Memory B cell (primary cell): ENCODE measurements around the gene PAX8.

ENCODE experiments used
- ATAC-seq: fragments of 150-1000 bp; cut with Tn5 transposase; 2 replicates; pipeline ENCODE4 v1.10.0; 2021; ENCODE audit warnings: low read depth, mild to moderate bottlenecking, moderate library complexity
- DNase-seq, 2 donors: peaks; one replicate each; pipeline ENCODE4 v3.0.0; 2022; ENCODE audit warnings: low spot score in 2 of 2
- H3K27ac Mint-ChIP-seq: one replicate; pipeline ENCODE4 v1.8.0; 2022; ENCODE audit warnings: mild to moderate bottlenecking, moderate library complexity, mixed read lengths
- H3K27me3 Mint-ChIP-seq: one replicate; pipeline ENCODE4 v1.8.0; 2022; ENCODE audit warnings: mixed read lengths
- H3K36me3 Mint-ChIP-seq: one replicate; pipeline ENCODE4 v1.8.0; 2022; ENCODE audit warnings: mild to moderate bottlenecking, mixed read lengths
- H3K4me1 Mint-ChIP-seq: one replicate; pipeline ENCODE4 v1.8.0; 2022; ENCODE audit warnings: mixed read lengths
- H3K4me3 Mint-ChIP-seq: one replicate; pipeline ENCODE4 v1.8.0; 2022; ENCODE audit warnings: mild to moderate bottlenecking, moderate library complexity, mixed read lengths
- H3K9me3 Mint-ChIP-seq: one replicate; pipeline ENCODE4 v1.8.0; 2022; ENCODE audit warnings: mixed read lengths

PAX8 gene

GRCh38 chr2:113198048-113198789 is 80.5 kb downstream of the PAX8 start:
- Mint-ChIP-seq H3K9me3 (no peaks in the 10 kb centered on the region), H3K4me3 (peak overlapping the region; percentile 14), H3K27ac (no peak overlapping the region), H3K27me3 (no peaks in the 10 kb centered on the region), H3K36me3 (peaks cover 16% of the 10 kb centered on the region), H3K4me1 (peaks cover 9% of the 10 kb centered on the region)
- ATAC-seq (no peak), DNase-seq (no peak)

DNA sequence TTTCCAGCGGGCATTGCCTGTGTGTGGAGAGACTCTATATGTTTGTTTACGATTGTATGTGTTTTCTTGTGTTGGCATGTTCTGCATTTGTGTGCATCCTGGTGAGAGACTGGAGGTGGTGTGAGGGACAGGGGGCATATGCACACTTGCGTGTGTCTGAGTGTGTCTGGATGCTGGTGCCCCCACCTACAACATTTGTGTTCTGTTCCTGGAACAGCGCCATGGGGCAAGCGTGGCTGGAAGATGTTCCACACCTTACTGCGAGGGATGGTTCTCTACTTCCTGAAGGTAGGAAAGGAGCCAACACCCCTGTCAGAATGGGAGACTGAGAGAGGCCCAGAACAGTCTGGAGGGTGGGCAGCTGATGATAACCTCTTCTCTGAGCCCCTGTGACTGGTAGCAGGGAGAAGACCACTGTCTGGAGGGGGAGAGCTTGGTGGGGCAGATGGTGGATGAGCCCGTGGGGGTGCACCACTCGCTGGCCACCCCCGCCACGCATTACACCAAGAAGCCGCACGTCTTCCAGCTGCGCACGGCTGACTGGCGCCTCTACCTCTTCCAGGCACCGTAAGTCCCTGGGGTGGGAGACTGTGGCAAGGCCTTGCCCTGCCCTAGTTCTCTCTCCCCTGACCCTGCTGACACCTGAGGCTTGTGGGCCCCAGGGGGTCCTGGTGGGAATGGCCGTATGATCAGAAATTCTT is 81.2 kb downstream of the PAX8 start:
- H3K4me1 Mint-ChIP-seq, result peaks cover 8% of the 10 kb centered on the region
- no peaks in the 10 kb centered on the region for H3K27me3 Mint-ChIP-seq
- H3K9me3 Mint-ChIP-seq, result no peaks in the 10 kb centered on the region
- no peak for ATAC-seq
- peak overlapping the region; percentile 14 for H3K4me3 Mint-ChIP-seq
- no peak overlapping the region for H3K27ac Mint-ChIP-seq
- H3K36me3 Mint-ChIP-seq, result peaks cover 20% of the 10 kb centered on the region
- no peak for DNase-seq

DNA sequence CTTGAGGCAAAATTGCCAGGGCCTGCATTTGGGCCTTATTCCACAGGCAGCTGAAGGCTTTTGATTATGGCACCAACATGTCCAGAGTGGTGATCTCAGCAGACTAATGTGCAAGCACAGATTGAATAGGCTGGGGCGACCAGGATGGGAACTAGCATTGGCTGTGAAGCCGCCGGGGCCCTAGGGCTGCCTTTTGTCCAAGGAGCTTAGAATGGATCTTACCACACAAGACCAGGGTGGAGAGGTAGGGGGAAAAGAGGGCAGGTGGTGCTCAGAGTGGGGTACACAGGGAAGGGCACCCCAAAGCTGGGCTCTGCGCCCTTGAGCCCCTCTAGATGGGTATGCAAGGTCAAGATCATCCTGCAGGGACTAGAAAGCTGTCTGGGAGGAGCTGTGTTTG is 81.9 kb downstream of the PAX8 start:
- DNase-seq (no peak), ATAC-seq (no peak)
- H3K27ac Mint-ChIP-seq, result no peak overlapping the region
- no peaks in the 10 kb centered on the region for H3K27me3 Mint-ChIP-seq
- no peaks in the 10 kb centered on the region for H3K9me3 Mint-ChIP-seq
- H3K4me1 Mint-ChIP-seq, result peaks cover 6% of the 10 kb centered on the region
- H3K4me3 Mint-ChIP-seq, result no peak overlapping the region
- peaks cover 20% of the 10 kb centered on the region for H3K36me3 Mint-ChIP-seq

DNA sequence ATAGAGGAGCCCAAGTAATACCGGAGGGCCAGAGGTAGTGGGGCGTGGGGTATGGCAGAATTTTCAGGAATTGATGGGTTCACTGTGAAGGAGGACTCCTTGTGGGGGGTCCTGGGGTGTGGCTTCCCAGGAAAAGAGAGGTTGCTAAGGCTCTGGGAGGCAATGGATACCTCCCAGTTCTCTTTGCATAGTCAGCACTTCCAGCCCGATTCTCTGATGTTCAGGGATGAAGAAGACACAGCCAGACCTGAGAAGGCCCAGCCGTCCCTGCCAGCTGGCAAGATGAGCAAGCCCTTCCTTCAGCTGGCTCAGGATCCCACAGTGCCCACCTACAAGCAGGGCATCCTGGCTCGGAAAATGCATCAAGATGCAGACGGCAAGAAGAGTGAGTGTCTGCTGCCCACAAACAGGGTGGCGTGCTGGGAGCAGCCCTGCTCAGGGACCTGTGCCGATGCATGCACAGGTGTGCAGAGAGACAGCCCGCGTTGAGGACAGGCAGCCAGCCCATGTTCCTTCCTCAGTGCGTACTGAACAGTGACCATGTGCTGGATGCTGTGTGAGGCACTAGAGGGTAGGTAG is 82.7 kb downstream of the PAX8 start:
- peaks cover 6% of the 10 kb centered on the region for H3K4me1 Mint-ChIP-seq
- no peak for DNase-seq
- H3K27me3 Mint-ChIP-seq, result no peaks in the 10 kb centered on the region
- peaks cover 22% of the 10 kb centered on the region for H3K36me3 Mint-ChIP-seq
- H3K27ac Mint-ChIP-seq, result peak overlapping the region; percentile 63
- H3K4me3 Mint-ChIP-seq, result no peak overlapping the region
- ATAC-seq, result no peak
- H3K9me3 Mint-ChIP-seq, result no peaks in the 10 kb centered on the region

- ATAC-seq (no peak), DNase-seq (no peak)
- H3K9me3 Mint-ChIP-seq, result no peaks in the 10 kb centered on the region
- no peak overlapping the region for H3K4me3 Mint-ChIP-seq
- H3K27me3 Mint-ChIP-seq, result no peaks in the 10 kb centered on the region
- H3K4me1 Mint-ChIP-seq, result peaks cover 20% of the 10 kb centered on the region
- H3K36me3 Mint-ChIP-seq, result peaks cover 25% of the 10 kb centered on the region
- peak overlapping the region; percentile 19 for H3K27ac Mint-ChIP-seq
These were observed 86.1 kb downstream of the PAX8 start for GRCh38 chr2:113192459-113193100.

- Mint-ChIP-seq H3K36me3 (peaks cover 30% of the 10 kb centered on the region), H3K4me1 (peaks cover 33% of the 10 kb centered on the region)
These were observed 87.8 kb downstream of the PAX8 start for GRCh38 chr2:113190871-113191270.

GRCh38 chr2:113187771-113188170 is 91.0 kb downstream of the PAX8 start:
- ATAC-seq (no peak), DNase-seq (no peak)
- Mint-ChIP-seq H3K4me1 (peaks cover 42% of the 10 kb centered on the region), H3K4me3 (no peak overlapping the region), H3K36me3 (peaks cover 28% of the 10 kb centered on the region), H3K27me3 (no peaks in the 10 kb centered on the region), H3K9me3 (no peaks in the 10 kb centered on the region), H3K27ac (peak overlapping the region; percentile 77)

More at GRCh38 chr2:113190871-113191270, 87.8 kb downstream of the PAX8 start:
- Mint-ChIP-seq H3K27me3 (no peaks in the 10 kb centered on the region), H3K9me3 (no peaks in the 10 kb centered on the region), H3K27ac (peak overlapping the region; percentile 24), H3K4me3 (no peak overlapping the region)
- ATAC-seq (no peak), DNase-seq (no peak)

- Mint-ChIP-seq H3K27me3 (no peaks in the 10 kb centered on the region), H3K27ac (peak overlapping the region; percentile 77), H3K9me3 (no peaks in the 10 kb centered on the region), H3K36me3 (peaks cover 23% of the 10 kb centered on the region), H3K4me3 (no peak overlapping the region), H3K4me1 (peaks cover 48% of the 10 kb centered on the region)
- ATAC-seq (no peak), DNase-seq (no peak)
These were observed 92.3 kb downstream of the PAX8 start for GRCh38 chr2:113186433-113186796.

DNA sequence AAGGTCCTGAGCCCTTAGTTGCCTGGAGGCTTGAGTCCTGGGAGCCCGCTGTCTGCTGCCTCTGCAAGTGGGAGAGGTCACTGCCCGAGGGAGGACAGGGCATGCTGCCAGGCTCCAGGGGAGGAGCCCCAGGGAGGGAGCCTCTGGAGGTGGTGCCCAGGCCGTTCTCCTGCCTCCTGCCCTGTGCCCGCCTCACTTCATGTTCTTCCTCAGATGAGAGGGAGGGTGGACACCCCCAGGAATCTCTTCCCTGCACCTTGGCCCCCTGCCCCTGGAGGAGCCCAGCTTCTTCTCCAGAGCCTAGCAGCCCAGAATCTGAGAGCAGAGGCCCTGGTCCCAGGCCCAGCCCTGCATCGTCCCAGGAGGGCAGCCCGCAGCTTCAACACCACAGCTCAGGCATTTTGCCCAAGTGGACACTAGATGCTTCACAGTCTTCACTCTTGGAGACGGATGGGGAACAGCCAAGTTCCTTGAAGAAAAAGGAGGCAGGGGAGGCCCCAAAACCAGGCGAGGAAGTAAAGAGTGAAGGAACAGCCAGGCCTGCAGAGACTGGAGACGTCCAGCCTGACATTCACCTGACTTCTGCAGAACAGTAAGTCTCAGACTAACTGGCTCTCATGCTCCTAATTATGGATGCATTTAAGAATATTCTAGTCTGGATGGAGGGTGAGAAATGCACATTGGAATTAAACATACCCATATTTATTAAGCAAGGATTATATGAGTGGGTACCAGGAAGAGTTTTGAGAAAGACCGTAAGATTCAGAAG is 92.9 kb downstream of the PAX8 start:
- Mint-ChIP-seq H3K27me3 (no peaks in the 10 kb centered on the region), H3K36me3 (peaks cover 23% of the 10 kb centered on the region), H3K4me3 (no peak overlapping the region), H3K9me3 (no peaks in the 10 kb centered on the region), H3K27ac (peak overlapping the region; percentile 77), H3K4me1 (peaks cover 49% of the 10 kb centered on the region)
- DNase-seq, result no peak
- ATAC-seq, result no peak

GRCh38 chr2:113184531-113185230 is 94.0 kb downstream of the PAX8 start:
- DNase-seq (no peak), ATAC-seq (no peak)
- no peak overlapping the region for H3K4me3 Mint-ChIP-seq
- H3K36me3 Mint-ChIP-seq, result peaks cover 25% of the 10 kb centered on the region
- no peaks in the 10 kb centered on the region for H3K9me3 Mint-ChIP-seq
- peaks cover 52% of the 10 kb centered on the region for H3K4me1 Mint-ChIP-seq
- no peaks in the 10 kb centered on the region for H3K27me3 Mint-ChIP-seq
- H3K27ac Mint-ChIP-seq, result peak overlapping the region; percentile 62

- no peak overlapping the region for H3K4me3 Mint-ChIP-seq
- peaks cover 23% of the 10 kb centered on the region for H3K36me3 Mint-ChIP-seq
- DNase-seq (no peak), ATAC-seq (no peak)
- H3K9me3 Mint-ChIP-seq, result no peaks in the 10 kb centered on the region
- H3K27ac Mint-ChIP-seq, result peak overlapping the region; percentile 12
- H3K4me1 Mint-ChIP-seq, result peaks cover 53% of the 10 kb centered on the region
- no peaks in the 10 kb centered on the region for H3K27me3 Mint-ChIP-seq
These were observed 95.0 kb downstream of the PAX8 start for GRCh38 chr2:113183703-113184102.

GRCh38 chr2:113183264-113183663 is 95.5 kb downstream of the PAX8 start:
- peaks cover 57% of the 10 kb centered on the region for H3K4me1 Mint-ChIP-seq
- peak overlapping the region; percentile 12 for H3K27ac Mint-ChIP-seq
- peaks cover 23% of the 10 kb centered on the region for H3K36me3 Mint-ChIP-seq
- H3K27me3 Mint-ChIP-seq, result no peaks in the 10 kb centered on the region
- DNase-seq (no peak), ATAC-seq (no peak)
- no peaks in the 10 kb centered on the region for H3K9me3 Mint-ChIP-seq
- H3K4me3 Mint-ChIP-seq, result no peak overlapping the region
